ENCODE data around the gene ATMIN.

ATMIN gene

GRCh38 chr16:81006813-81007695 lies 28.6 kb upstream of the ATMIN start, which contains the start of the genes CENPN and CMC2:
Gene CENPN, plus strand, starts transcription at chr16:81007214. Its CDS starts 4,726 bp downstream, at chr16:81011940.
Gene CMC2, minus strand, starts transcription at chr16:81006885. Its CDS starts 9,491 bp downstream, at chr16:80997394.
- DNase-seq = peak; percentile 97

- no peak for DNase-seq
These were observed 27.2 kb upstream of the ATMIN start for GRCh38 chr16:81008505-81008789.

DNA sequence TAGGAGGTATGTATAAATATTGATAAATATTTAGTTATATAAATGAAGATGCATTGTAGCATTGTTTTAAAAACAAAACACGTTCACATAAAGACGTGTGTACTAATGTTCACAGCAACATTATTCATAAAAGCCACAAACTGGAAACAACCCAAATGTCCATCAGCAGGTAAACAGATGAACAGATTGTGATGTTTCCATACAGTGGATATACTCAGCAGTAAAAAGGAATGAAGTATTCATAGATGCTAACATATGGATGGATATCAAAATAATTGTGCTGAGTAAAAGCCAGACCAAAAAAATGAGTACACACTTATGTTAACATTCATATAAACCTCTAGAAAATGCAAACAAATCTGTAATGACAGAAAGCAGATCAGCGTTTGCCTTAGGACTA lies 22.7 kb upstream of the ATMIN start:
- DNase-seq = no peak

GRCh38 chr16:81014672-81015071 lies 21.0 kb upstream of the ATMIN start:
- DNase-seq = no peak

DNA sequence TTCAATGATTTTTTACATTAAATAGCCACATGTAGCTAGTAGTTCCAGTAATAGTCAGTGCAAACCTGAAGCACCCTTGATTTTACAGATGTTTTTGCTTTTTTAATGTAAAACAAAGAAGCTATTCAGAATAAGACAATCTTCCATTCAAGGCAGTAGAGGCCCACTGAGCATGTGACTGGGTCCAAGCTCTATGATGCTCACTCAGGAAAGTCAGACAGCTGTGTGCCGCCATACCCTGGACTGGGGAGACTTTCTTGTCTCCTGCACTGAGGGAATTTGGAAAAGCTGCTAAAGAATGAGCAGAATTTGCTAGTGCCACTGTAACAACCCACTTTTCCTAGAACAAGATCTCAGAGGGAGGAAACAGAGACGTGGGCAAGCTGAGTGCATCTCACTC lies 17.1 kb upstream of the ATMIN start:
- DNase-seq = no peak

GRCh38 chr16:81026429-81026828 lies 9.2 kb upstream of the ATMIN start:
- DNase-seq = no peak

DNA sequence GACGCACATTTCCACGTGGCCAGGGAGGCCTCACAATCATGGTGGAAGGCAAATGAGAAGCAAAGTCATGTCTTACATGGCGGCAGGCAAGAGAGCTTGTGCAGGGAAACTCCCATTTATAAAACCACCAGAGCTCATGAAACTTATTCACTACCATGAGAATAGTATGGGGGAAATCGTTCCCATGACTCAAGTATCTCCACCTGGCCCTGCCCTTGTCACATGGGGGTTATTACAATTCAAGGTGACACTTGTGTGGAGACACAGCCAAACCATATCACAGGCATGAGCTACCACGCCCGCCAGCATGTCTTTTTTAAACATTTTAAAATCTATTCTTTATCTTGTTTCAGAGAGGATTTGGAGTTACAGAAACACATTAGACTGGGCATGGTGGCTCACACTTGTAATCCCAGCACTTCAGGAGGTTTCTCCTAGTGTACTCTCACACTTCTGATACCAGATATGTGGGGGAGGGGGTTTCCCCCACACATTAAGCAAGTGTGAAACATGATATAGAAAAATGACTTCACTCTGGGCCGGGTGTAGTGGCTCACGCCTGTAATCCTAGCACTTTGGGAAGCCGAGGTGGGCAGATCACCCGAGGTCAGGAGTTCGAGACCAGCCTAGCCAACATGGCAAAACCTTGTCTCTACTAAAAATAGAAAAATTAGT lies 5.6 kb upstream of the ATMIN start:
- no peak for DNase-seq

GRCh38 chr16:81035975-81036750 lies 521 bp downstream of the ATMIN start:
- DNase-seq = peak; percentile 23 to 29

DNA sequence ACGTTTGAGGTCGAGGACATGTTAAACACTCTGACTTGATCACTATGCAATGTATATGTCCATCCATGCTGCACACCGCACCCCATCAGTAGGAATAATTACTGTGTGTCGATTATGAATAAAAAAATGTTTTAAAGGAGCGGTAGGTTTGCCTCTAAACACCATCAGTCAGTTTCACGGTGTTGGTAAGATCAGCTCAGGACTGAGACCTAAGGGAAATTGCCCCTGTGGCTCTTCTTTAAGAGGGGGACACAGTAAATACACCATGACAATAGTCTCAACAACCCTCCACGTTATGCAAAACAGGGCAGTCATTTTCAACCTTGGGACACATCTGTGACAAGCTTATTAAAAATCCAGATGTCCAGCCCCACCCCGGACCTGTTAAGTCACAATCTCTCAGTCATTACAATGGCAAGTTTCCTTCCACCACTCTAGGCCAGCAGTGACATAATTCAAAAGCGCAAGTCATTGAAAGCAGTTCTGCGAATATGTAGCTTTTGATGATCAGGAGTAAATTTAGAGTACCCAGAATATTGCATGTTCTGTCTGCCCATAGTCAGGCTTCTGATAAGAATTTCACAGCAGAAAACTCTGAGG lies 1.2 kb downstream of the ATMIN start:
- no peak for DNase-seq

- no peak for DNase-seq
These were observed 4.5 kb downstream of the ATMIN start for GRCh38 chr16:81040131-81040530.

- no peak for DNase-seq
These were observed 5.2 kb downstream of the ATMIN start for GRCh38 chr16:81040842-81041241.

GRCh38 chr16:81041696-81042095 lies 6.1 kb downstream of the ATMIN start:
- no peak for DNase-seq

GRCh38 chr16:81042821-81043220 lies 7.2 kb downstream of the ATMIN start:
- DNase-seq = no peak

DNA sequence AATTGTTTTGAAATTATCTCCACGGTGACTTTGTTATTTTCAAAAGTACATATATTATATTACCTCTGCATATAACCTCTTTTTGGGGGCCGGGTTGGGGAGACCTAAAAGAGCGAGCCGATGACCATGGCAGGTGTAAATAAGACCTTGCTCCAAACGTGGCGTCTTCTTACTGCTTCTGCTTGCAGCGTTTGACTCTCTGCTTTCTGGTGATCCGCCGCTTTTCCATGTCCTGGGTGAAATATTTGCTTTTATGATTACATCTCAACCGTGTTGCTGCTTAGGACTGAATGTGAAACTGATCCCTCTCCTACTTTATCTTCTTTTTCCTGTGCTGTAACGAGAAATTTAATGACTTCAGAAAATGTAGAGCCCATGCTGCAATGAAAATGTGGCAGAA lies 18.1 kb downstream of the ATMIN start:
- no peak for DNase-seq

DNA sequence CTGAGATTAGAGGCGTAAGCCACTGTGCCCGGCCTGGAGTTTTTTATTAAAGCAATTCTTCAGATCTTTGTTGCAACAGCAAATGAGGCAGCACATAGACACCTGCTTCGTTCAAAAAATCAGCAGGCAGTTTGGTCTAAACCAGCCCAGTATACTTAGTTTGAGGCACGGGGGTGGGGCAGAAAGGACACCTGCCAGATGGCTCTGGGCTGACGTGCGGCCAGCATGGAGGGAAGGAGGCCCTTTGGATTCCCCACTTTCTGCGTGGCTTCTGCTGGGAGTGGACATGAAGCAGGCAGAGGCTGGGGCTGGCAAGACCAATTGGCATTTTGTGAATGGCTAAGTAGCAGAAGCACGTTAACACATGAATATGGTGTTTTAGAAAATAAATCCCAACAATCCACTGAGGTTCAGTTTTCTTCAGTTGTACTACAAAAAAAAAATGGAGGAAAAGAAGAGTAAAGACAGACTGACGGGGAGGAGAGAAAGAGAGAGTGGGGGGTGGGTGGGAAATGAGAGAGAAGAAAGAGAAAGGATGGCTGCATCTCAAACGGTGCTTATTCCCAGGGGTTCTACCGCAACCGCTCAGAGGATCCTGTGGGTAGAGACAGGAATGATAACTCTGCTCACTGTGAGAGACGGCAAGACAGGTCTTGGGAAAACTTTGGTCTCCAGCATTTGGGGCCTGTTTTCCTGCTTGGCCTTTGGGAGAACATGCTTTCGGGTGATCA lies 25.1 kb downstream of the ATMIN start:
- no peak for DNase-seq

- DNase-seq = no peak
These were observed 25.6 kb downstream of the ATMIN start for GRCh38 chr16:81061307-81061640.

GRCh38 chr16:81061871-81062608 lies 26.4 kb downstream of the ATMIN start:
- no peak for DNase-seq

- no peak for DNase-seq
These were observed 31.0 kb downstream of the ATMIN start for GRCh38 chr16:81066681-81067080.

GRCh38 chr16:81067166-81067565 lies 31.5 kb downstream of the ATMIN start:
- no peak for DNase-seq

DNA sequence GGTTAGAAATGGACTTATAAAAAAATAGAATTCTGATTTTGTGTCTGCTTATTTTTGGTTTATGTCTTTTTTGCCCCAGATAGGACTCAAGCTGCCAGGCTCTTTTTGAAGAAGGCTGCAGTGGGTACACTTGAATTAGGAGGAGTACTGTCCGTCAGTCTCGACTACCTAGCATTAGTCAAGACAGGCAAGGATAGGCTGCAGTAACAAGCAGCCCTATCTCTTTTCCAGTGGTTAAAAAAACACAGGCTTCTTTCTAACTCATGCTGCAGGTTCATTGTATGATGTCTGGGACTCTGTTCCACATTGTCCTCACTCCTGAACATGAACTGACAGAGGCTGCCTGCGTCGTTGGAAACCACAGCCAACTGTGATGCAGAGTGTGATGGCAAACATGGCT lies 33.4 kb downstream of the ATMIN start:
- DNase-seq = no peak

GRCh38 chr16:81070979-81071378 lies 35.3 kb downstream of the ATMIN start:
- DNase-seq = no peak

DNA sequence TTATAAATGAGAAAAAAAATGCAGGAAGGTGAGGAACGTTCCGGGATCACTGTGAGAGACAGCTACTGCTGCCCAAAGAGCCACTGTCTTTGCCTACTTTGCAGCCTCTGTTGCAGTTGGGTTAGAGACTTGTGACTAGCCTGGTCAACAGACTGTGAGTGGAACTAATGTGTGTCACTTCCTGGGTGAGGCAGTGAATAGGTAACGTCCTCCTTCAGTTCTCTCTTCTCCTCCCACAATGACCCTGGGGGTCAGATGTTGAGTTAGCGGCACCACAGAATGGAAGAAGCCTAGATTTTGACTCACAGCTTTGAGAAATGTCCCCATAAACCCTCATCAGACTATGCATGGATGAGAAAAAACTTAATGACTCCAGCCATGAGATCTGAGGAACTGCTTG lies 36.2 kb downstream of the ATMIN start:
- no peak for DNase-seq

All from activated CD4-positive, alpha-beta T cell treated with anti-CD3 and anti-CD28 coated beads, Interleukin-2, amount 50 U/mL, for 4 hours (primary cell).